HG03432 (cell line): ENCODE results near the gene TRAK2.
"Not testable (repeated sequence)": the region's sequence is repeated elsewhere in the genome, so short reads cannot be mapped to it uniquely, and the experiment has no call there.

Experiments used
- ATAC-seq: cut with Tn5 transposase; IDR thresholded peaks from one replicate; pipeline ENCODE4 v1.9.1; 2021; ENCODE audit warnings: mild to moderate bottlenecking, moderate library complexity; ENCODE audit not compliant: unreplicated experiment

Gene TRAK2

GRCh38 chr2:201415149-201415548 lies 36.1 kb downstream of the TRAK2 start:
- ATAC-seq = no peak

GRCh38 chr2:201414099-201415023 lies 36.9 kb downstream of the TRAK2 start:
- peak; percentile 84 for ATAC-seq

- ATAC-seq = peak; percentile 14
These were observed 37.7 kb downstream of the TRAK2 start for GRCh38 chr2:201413552-201413951.

DNA sequence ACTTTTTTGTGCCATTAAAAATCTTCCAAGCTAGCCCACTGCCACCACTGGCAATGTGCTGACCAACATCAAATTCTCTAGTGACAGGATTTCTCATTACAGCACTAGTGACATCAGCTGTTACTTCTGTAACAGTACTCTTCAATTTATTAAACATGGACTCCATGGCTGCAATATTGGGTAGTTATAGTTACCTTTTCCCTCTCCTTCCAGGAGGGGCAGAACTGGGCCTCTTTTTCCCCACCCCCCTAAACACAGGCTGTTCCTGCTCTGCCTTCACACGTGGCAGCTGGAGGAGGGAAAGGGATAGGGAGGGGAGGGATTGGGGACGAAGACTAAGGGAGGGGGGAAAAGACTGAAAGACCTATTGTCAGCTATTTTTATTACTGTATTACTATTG lies 38.1 kb downstream of the TRAK2 start:
- no peak for ATAC-seq

- no peak for ATAC-seq
These were observed 39.8 kb downstream of the TRAK2 start for GRCh38 chr2:201411421-201411820.

DNA sequence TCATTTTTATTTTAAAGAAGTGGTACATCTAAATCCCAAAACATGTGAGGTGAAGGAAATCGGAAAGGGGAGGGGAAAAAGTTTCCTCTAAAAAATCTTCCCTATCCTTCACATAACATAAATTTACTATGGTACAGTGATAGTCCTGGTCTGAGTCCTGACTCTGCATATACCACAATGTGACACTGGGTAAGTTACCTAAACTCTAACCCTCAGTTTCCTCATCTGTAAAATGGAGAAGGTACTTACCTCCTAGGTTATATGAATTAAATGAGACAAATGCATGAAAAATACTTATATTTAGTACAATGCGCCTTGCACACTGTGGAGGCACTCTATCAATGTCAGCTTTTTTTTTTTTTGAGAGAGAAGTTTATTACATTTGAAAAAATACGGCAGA lies 42.3 kb downstream of the TRAK2 start:
- no peak for ATAC-seq

DNA sequence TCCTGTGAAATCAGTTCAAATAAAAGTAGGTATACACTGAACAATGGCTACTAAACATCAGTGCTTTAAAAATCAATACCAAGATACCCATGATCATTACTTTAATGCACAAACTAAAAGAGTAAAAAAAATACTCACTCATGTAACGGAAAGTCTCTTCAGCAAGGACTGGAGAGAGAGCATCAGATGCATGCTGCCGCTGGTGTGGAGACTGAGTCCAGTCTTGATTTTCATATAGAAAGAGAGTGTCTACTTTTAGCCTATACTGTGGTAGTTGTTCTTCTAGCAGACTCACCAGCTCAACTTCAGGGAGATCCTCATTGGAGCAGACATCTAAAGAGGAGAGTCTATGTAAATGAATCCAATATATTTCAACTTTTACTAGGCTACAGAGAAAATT lies 44.0 kb downstream of the TRAK2 start:
- ATAC-seq = no peak

DNA sequence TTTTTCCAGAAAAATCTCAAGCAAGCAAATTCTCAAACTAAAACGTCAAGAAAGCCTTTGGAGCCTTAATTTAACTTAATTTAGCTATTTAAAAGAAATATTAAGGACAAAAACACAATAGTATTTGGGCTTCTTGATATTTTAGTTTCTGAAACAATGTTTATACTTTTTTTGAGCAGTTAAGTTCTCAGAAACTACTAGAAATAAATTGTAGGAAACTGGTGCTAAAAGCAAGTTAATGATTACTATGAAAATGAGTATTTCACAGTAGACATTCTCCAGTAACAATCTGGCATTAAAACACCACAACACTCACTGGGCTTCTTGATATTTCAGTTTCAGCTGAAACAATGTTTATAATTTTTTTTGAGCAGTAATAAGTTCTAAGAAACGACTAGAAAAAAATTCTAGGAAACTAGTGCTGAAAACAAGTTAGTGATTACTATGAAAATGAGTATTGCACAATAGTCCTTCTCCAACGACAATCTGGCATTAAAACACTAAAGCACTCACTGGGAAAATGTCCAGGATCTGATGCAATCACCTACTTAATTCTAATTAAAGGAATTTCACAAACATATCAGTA lies 45.1 kb downstream of the TRAK2 start:
- no peak for ATAC-seq

DNA sequence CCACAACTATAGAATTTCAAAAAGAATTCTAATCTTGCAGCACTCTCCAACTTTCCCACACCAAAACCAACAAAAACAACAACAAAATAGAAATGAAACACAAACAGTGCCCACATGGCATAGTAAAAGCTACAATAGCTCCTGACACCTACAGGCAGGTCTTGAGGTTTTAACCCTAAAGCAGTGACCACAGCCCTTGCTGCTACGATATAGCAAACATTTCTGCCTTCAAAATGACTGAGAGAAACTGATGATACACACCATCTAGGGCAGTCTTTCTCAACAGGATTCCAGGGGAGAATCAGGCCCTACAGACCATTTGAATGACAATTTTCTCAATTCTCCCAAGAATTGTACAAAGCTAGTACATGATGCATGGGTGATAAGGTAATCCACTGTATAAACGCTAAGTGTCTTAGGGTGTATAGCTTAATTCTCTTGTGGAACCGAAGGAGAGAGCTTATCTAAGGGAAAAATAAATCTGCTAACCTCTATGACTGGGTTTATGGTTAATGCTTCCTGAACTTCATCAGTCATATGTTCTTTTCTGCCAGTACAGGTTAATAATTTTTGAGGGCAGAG lies 46.5 kb downstream of the TRAK2 start:
- ATAC-seq = no peak

- ATAC-seq = no peak
These were observed 47.4 kb downstream of the TRAK2 start for GRCh38 chr2:201403880-201404279.

DNA sequence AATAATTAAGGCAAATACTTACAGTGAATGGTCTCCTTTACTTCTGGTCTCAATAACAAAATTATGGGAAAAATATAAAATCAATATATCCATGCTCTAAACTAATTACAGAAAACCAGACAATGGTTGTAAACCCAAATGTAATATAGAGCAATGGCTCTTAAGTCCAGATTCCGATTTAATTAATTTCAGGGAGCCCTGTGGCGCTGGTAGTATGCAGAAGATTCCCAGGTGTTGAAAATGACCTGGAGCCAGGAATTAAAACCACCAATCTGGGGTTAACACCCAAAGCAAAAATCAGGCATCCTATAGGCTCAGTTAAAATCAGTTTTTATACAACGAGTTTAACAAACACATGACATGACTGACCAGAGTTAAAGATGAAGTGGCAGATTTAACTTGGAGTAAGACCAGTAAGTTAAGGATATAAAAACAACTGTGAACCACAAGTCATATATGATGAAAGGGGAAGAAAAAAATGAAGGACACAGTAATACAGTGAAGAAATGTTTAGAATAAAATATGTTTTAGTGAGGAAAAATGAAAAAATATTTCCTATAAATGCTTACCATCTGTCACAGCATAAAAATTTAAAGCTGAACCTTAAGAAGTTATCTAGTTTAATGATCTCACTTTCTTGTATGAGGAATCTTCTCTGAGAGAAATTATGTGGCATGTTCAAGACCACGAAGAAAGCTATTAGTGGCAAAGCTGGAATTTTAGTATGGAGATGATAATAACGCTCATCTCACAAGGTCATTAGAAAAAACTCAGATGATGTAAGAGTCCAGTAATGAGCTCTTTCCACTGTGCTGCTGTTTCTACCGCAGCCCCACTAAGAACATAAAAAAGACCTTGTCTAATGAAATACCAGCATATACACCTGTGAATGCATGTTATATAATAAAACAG lies 48.4 kb downstream of the TRAK2 start:
- no peak for ATAC-seq

DNA sequence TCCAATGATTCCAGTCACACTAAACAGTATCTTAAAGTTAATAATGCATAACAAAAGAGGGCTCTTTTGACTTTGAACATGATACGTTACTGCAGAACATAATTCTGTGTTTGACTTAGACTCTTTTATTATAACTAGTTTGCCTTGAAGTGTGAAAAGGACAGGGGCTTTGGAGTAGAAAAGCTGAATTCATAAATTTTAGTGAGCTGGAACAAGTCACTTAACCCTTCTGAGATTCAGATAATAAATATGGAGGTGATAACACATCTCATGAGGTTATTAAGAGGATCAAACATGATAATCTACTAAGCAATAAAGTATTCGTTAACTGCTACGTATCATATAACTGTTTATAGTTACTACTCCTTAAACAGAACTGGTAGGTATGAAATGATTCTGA lies 49.4 kb downstream of the TRAK2 start:
- ATAC-seq = no peak

GRCh38 chr2:201396595-201396994 lies 54.7 kb downstream of the TRAK2 start:
- no peak for ATAC-seq

GRCh38 chr2:201383136-201383535 lies 68.1 kb downstream of the TRAK2 start:
- no peak for ATAC-seq

DNA sequence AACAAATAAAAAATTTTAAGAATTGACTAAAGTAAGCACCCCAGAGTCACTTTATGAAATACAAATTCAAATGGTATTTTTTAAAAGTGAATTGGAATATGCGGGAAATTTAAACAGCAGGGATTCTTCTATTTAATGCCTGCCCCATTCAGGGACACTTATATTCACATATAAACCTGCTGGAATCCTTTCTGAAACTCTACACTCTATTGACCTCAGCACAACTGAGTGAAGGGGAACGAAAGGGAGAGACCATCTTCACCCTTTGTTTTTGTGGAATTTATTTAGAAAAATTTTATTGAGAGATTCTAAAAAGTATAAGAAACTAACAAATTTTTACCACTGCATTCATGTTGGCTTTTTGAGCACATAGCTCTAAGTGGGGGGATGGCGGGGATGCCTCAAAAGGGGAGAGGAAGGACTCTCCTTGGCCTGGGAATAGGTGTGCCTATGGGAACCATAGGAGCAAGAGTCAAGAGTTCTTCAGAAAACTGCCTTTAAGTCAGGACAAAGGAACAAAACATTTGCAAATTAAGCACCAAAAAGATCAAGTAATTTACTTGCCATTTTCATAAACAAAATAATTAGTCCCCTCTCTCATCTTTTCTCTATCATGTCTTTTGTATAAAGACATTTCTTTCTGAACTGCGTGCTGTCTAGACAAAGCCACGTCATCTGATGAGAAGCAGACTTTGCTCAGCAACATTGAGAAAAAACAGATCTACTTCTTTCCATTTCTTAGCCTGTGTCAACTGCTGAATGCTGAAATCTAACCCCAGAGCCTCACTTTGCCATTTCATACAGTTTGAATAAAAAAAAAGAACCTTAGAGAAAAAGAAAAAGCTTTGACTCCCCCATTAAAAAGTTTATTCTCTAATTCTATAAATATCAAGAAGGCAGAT lies 72.5 kb downstream of the TRAK2 start:
- ATAC-seq = no peak

- ATAC-seq = no peak
These were observed 74.0 kb downstream of the TRAK2 start for GRCh38 chr2:201377218-201377617.

- ATAC-seq = no peak
These were observed 81.5 kb downstream of the TRAK2 start for GRCh38 chr2:201369775-201370174.

DNA sequence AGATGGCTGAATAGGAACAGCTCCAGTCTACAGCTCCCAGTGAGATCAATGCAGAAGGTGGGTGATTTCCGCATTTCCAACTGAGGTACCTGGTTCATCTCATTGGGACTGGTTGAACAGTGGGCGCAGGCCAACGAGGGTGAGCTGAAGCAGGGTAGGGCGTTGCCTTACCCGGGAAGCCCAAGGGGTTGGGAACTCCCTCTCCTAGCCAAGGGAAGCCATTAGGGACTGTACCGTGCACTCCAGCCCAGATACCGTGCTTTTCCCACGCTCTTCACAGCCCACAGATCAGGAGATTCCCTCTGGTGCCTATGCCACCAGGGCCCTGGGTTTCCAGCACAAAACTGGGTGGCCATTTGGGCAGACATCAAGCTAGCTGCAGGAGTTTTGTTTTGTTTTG lies 81.9 kb downstream of the TRAK2 start:
- not testable (repeated sequence) for ATAC-seq

- no peak for ATAC-seq
These were observed 85.1 kb downstream of the TRAK2 start for GRCh38 chr2:201366146-201366545.
